IPS DF 19.7 (cell line): ENCODE data around the gene SIK3.

Experiments
- DNase-seq: peaks from one replicate; pipeline ENCODE4 v3.0.0-alpha.2; 2013; ENCODE audit warnings: low read depth, low spot score

The SIK3 gene

GRCh38 chr11:116931206-116931953 lies 166.8 kb downstream of the SIK3 start:
- no peak for DNase-seq

GRCh38 chr11:116930586-116930985 lies 167.6 kb downstream of the SIK3 start:
- DNase-seq, result no peak

GRCh38 chr11:116930177-116930576 lies 168.1 kb downstream of the SIK3 start:
- no peak for DNase-seq

- no peak for DNase-seq
Measured at GRCh38 chr11:116929414-116930090, 168.7 kb downstream of the SIK3 start.

GRCh38 chr11:116928845-116929244 lies 169.4 kb downstream of the SIK3 start:
- DNase-seq, result no peak

- no peak for DNase-seq
Measured at GRCh38 chr11:116928102-116928777, 170.0 kb downstream of the SIK3 start.

- DNase-seq, result no peak
Measured at GRCh38 chr11:116927163-116927974, 170.9 kb downstream of the SIK3 start.

- DNase-seq, result no peak
Measured at GRCh38 chr11:116925050-116925449, 173.2 kb downstream of the SIK3 start.

- no peak for DNase-seq
Measured at GRCh38 chr11:116918925-116919655, 179.1 kb downstream of the SIK3 start.

GRCh38 chr11:116917632-116918031 lies 180.6 kb downstream of the SIK3 start:
- DNase-seq, result no peak

- no peak for DNase-seq
Measured at GRCh38 chr11:116916886-116917285, 181.3 kb downstream of the SIK3 start.

- no peak for DNase-seq
Measured at GRCh38 chr11:116916052-116916451, 182.2 kb downstream of the SIK3 start.

- DNase-seq, result no peak
Measured at GRCh38 chr11:116913000-116913399, 185.2 kb downstream of the SIK3 start.

- DNase-seq, result no peak
Measured at GRCh38 chr11:116911976-116912734, 186.1 kb downstream of the SIK3 start.

- DNase-seq, result no peak
Measured at GRCh38 chr11:116910847-116911246, 187.4 kb downstream of the SIK3 start.

- DNase-seq, result no peak
Measured at GRCh38 chr11:116910378-116910777, 187.8 kb downstream of the SIK3 start.

- no peak for DNase-seq
Measured at GRCh38 chr11:116909245-116909644, 189.0 kb downstream of the SIK3 start.

GRCh38 chr11:116906479-116906878 lies 191.7 kb downstream of the SIK3 start:
- DNase-seq, result no peak

- DNase-seq, result no peak
Measured at GRCh38 chr11:116903090-116903489, 195.1 kb downstream of the SIK3 start.

GRCh38 chr11:116901964-116902688 lies 196.1 kb downstream of the SIK3 start:
- DNase-seq, result no peak
